Mucosa of rectum (tissue), 2 donors: ENCODE measurements around the gene FJX1.
A peak's percentile ranks its signal among the peaks of the same experiment; 100 is the strongest.

ENCODE experiments used
- H3K27ac ChIP-seq, 2 donors: one replicate each; pipeline ENCODE4 v1.7.0; 2013; ENCODE audit warnings: inconsistent platforms in 2 of 2, low read depth in 2 of 2, low read length in 2 of 2
- H3K27me3 ChIP-seq, 2 donors: one replicate each; pipeline ENCODE4 v1.7.0; 2013; ENCODE audit warnings: low read length in 2 of 2; ENCODE audit not compliant: control insufficient read depth in 2 of 2, insufficient read depth in 2 of 2
- H3K36me3 ChIP-seq, 2 donors: one replicate each; pipeline ENCODE4 v1.7.0; 2013; ENCODE audit warnings: low read length in 2 of 2; ENCODE audit not compliant: control insufficient read depth in 2 of 2, insufficient read depth in 2 of 2
- H3K4me1 ChIP-seq, 2 donors: one replicate each; pipeline ENCODE4 v1.7.0; 2013; ENCODE audit warnings: low read length in 2 of 2, mild to moderate bottlenecking in 1 of 2; ENCODE audit not compliant: control insufficient read depth in 2 of 2, insufficient read depth in 2 of 2
- H3K4me3 ChIP-seq, 2 donors: one replicate each; pipeline ENCODE4 v1.7.0; 2013; ENCODE audit warnings: low read length in 2 of 2
- H3K9ac ChIP-seq, 2 donors: one replicate each; pipeline ENCODE4 v1.7.0; 2013; ENCODE audit warnings: low read length in 2 of 2, low read depth in 1 of 2, mild to moderate bottlenecking in 1 of 2
- H3K9me3 ChIP-seq, 2 donors: one replicate each; pipeline ENCODE4 v1.7.0; 2013; ENCODE audit warnings: low read length in 2 of 2; ENCODE audit not compliant: control insufficient read depth in 2 of 2
- donor health status: healthy.
- donor health status: Normal muscosa, but diverticular disease.

FJX1 gene

DNA sequence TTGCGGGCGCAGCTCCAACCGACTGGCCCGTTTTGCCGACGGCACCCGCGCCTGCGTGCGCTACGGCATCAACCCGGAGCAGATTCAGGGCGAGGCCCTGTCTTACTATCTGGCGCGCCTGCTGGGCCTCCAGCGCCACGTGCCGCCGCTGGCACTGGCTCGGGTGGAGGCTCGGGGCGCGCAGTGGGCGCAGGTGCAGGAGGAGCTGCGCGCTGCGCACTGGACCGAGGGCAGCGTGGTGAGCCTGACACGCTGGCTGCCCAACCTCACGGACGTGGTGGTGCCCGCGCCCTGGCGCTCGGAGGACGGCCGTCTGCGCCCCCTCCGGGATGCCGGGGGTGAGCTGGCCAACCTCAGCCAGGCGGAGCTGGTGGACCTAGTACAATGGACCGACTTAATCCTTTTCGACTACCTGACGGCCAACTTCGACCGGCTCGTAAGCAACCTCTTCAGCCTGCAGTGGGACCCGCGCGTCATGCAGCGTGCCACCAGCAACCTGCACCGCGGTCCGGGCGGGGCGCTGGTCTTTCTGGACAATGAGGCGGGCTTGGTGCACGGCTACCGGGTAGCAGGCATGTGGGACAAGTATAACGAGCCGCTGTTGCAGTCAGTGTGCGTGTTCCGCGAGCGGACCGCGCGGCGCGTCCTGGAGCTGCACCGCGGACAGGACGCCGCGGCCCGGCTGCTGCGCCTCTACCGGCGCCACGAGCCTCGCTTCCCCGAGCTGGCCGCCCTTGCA is 1.0 kb downstream of the FJX1 start:
- Histone ChIP-seq H3K4me3 (peak overlapping the region; percentile 26 to 49), H3K4me1 (peaks cover 15 to 17% of the 10 kb centered on the region in 2 donors), H3K27me3 (peaks cover 42 to 62% of the 10 kb centered on the region in 2 donors), H3K36me3 (no peaks in the 10 kb centered on the region), H3K9me3 (no peaks in the 10 kb centered on the region), H3K27ac (no peak overlapping the region), H3K9ac (no peak overlapping the region)

DNA sequence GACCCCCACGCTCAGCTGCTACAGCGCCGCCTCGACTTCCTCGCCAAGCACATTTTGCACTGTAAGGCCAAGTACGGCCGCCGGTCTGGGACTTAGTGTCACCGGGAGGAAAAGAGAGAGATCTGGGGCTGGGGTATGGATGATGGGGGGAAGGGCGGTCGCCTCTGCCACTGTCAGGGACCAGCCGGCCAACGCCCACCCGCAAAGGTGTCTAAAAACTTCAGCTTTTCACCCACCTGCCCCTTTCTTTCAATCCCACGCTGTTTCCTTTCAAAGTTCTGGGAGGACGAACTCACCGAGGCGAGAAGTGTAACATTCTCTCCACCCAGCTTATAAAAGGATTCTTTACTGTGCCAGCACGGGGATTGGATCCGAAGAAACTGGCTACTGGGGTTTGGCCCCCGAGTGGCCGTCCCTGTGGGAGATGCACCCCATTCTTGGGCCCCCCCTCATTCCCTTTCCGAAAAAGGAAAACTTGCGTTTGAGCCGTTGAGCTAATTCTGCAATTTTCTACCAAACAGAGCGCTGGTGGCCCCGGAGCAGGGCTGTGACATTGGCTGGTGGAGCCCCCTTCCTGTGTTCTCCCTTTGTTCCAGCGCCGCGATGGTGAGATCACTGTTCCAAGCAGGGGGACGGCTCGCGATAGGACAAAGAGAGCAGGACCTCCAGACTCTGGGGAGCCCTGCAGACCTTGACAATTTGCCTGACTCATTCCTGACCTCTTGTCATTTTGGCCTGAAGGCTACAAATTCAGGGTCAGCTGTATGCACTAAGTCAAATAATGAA is 1.8 kb downstream of the FJX1 start:
- Histone ChIP-seq H3K27ac (no peak overlapping the region), H3K4me1 (peaks cover 15 to 17% of the 10 kb centered on the region in 2 donors), H3K4me3 (peak overlapping the region; percentile 26 to 49), H3K27me3 (peaks cover 42 to 62% of the 10 kb centered on the region in 2 donors), H3K9ac (no peak overlapping the region), H3K9me3 (no peaks in the 10 kb centered on the region), H3K36me3 (no peaks in the 10 kb centered on the region)

DNA sequence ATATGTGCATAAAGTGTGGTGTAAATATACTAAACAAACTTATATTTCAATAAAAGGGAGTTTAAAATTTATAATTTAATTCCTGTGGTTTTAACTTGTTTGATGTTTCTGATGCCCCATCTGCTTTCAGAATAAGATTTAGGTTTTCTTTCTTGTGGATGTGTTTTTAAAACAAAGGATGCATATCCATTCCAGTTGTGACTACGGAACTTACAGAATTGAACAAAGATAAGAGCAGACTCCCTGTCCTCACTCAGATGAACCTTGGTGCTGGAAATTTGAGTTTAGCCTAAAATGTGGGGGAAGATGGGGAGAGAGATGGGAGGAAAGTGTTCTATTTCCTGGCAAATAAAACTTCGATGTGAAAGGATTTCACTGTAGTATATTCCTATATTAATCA is 2.5 kb downstream of the FJX1 start:
- Histone ChIP-seq H3K27ac (no peak overlapping the region), H3K27me3 (peaks cover 42 to 67% of the 10 kb centered on the region in 2 donors), H3K4me3 (no peak overlapping the region), H3K36me3 (no peaks in the 10 kb centered on the region), H3K4me1 (peaks cover 15 to 17% of the 10 kb centered on the region in 2 donors), H3K9me3 (no peaks in the 10 kb centered on the region), H3K9ac (no peak overlapping the region)

DNA sequence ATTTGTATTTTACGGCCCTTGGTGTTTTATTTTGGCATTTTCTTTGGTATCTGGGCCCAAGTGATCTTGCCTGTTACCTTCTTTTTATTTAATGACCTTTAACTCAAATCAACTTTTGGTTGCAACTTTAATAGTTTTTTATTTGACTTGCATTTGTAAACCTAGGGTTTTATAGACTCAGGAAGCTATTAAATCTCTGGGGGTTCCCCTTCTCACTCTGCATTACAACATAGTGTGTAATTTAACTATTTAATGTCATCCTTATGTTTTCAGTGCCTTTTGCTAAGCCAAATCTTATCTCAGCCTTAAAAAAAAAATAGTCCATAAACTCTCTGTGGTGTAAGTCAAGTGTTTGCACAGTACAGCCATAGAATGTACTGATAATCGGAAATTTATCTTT is 3.4 kb downstream of the FJX1 start:
- peaks cover 47 to 73% of the 10 kb centered on the region in 2 donors for H3K27me3 ChIP-seq
- H3K36me3 ChIP-seq: no peaks in the 10 kb centered on the region
- no peaks in the 10 kb centered on the region for H3K9me3 ChIP-seq
- H3K9ac ChIP-seq: no peak overlapping the region
- no peak overlapping the region for H3K27ac ChIP-seq
- no peak overlapping the region for H3K4me3 ChIP-seq
- H3K4me1 ChIP-seq: peaks cover 15 to 17% of the 10 kb centered on the region in 2 donors

DNA sequence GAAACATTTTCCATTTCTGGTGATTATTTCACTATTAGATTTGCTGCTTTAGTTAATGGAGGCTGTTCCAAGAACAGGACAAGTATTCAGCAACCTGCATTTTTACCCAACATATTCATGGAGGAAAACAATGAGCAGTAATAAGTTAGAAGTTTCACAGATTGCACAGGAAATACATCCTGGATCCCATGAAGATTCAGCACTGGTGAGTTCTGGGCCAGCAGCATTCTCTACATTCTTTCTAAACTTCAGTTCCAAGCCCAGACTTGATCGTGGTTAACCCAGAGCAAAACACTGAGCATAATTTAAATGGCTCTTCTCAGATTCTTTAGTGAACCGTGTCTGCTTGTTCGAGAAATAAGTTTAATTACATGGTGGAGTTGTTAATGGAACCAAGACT is 3.8 kb downstream of the FJX1 start:
- Histone ChIP-seq H3K27me3 (peaks cover 45 to 71% of the 10 kb centered on the region in 2 donors), H3K4me3 (no peak overlapping the region), H3K36me3 (no peaks in the 10 kb centered on the region), H3K9ac (no peak overlapping the region), H3K4me1 (peaks cover 15 to 17% of the 10 kb centered on the region in 2 donors), H3K27ac (no peak overlapping the region), H3K9me3 (no peaks in the 10 kb centered on the region)

DNA sequence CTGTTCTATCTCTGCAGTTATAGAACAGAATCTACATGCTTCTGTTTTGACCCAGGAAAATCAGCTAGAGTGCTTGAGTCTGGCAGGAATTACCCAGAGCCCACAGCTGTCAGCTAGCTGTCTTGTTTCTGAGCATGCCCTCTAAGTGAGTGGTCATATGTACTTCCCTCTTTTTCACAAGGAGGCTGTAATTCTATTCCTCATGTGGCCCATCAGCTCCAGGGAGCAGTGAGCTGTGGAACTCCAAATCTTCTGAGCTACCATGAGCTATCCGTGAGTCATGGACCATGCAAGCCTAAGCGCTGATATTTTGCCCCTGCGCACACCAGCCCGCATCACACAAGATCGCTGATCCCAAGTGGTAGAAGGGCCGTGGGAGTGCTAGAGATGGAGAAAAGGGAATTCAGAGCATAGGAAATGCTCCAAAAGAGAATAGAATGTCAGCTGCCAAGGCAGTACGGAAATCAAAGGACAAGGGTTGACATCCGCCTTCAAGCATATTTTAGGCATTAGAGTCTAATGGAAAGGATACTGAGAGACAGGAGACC is 5.4 kb downstream of the FJX1 start:
- no peak overlapping the region for H3K4me3 ChIP-seq
- H3K9ac ChIP-seq: no peak overlapping the region
- no peak overlapping the region for H3K27ac ChIP-seq
- no peaks in the 10 kb centered on the region for H3K36me3 ChIP-seq
- peaks cover 38 to 63% of the 10 kb centered on the region in 2 donors for H3K27me3 ChIP-seq
- H3K9me3 ChIP-seq: no peaks in the 10 kb centered on the region
- peaks cover 11 to 12% of the 10 kb centered on the region in 2 donors for H3K4me1 ChIP-seq

DNA sequence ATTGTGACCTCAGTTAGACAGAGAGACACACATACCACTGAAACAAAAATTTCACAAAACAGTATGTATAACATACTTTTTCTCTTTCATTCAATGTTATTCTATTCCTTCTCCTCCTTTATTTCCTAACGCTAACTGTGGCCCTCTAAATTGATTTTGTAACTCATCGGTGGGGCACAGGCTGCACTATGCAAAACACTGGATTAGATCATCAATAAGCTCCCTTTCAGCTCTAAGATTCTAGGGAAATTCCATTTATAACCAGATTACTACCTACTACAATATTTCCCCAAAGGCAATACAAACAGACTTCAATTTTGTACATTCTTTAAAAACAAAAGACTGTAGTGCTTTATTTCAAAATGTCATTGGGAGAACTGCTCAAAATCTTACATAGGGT is 6.1 kb downstream of the FJX1 start:
- Histone ChIP-seq H3K9me3 (no peaks in the 10 kb centered on the region), H3K4me3 (no peak overlapping the region), H3K4me1 (peaks cover 5 to 10% of the 10 kb centered on the region in 2 donors), H3K9ac (no peak overlapping the region), H3K27me3 (peaks cover 37 to 59% of the 10 kb centered on the region in 2 donors), H3K36me3 (no peaks in the 10 kb centered on the region), H3K27ac (no peak overlapping the region)

DNA sequence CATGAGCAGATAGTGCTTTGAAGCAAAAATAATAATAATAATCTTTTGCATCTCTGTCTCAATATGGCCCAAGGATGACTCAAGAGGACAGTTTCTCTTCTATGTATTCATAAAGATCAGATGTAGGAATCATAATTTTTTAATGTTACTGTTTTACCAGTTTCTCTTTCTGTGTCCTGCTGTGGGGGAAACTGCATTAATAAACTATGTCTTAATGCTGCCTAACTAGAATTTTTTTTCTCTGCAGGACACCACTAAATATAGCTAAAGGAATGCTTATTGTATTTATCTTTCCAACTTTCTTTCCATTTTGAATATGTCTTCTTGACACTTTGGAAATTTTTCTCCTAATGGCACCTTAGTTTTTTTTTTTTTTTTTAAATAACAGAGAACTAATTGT is 6.5 kb downstream of the FJX1 start:
- H3K9ac ChIP-seq: no peak overlapping the region
- H3K27me3 ChIP-seq: peaks cover 36 to 59% of the 10 kb centered on the region in 2 donors
- H3K4me1 ChIP-seq: peaks cover 2 to 7% of the 10 kb centered on the region in 2 donors
- H3K4me3 ChIP-seq: no peak overlapping the region
- no peaks in the 10 kb centered on the region for H3K36me3 ChIP-seq
- no peaks in the 10 kb centered on the region for H3K9me3 ChIP-seq
- H3K27ac ChIP-seq: no peak overlapping the region

DNA sequence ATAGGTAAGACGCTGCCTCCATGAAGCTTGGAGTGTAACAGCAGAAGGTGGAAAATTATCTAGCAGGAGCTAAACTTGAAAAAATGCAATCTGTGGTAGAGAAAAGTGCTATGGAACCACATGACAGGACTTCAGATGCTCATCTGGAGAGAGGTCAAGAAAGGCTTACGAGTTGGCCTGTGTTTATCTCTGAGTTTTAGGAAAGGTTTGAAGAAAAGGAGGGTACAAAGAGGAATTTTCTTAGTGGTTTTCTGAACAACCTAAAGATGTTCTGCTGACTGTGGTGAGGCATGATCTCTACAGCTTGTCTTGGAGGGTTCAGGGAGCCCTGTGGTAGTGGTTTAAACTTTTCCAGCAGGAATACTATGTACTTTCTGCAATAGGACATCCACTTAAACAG is 8.2 kb downstream of the FJX1 start:
- Histone ChIP-seq H3K4me1 (peaks cover 0 to 7% of the 10 kb centered on the region in 2 donors), H3K36me3 (no peaks in the 10 kb centered on the region), H3K9ac (no peak overlapping the region), H3K9me3 (no peaks in the 10 kb centered on the region), H3K27ac (no peak overlapping the region), H3K27me3 (peaks cover 28 to 49% of the 10 kb centered on the region in 2 donors), H3K4me3 (no peak overlapping the region)

DNA sequence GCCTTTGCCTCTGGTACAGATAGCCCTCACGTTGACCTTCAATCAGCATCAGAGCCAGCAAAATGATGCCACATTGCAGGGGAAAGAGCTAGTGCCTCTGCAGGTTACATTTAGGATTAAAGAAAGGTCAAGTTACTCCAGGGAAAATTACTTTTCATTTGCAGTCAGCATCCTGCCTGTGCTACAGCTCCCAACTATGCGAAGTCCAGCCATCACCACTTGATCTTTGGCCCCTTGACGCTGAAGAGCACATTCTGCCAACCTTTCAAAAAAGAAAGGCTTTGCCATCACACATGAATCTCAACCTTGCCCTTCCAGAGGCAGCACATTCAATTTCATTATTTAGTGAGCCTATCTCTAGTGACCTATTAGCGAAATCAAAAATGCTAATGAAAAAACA is 11.3 kb downstream of the FJX1 start:
- H3K9me3 ChIP-seq: no peaks in the 10 kb centered on the region
- H3K4me3 ChIP-seq: no peak overlapping the region
- no peaks in the 10 kb centered on the region for H3K36me3 ChIP-seq
- H3K27ac ChIP-seq: no peak overlapping the region
- H3K4me1 ChIP-seq: no peaks in the 10 kb centered on the region
- H3K27me3 ChIP-seq: peaks cover 13 to 28% of the 10 kb centered on the region in 2 donors
- H3K9ac ChIP-seq: no peak overlapping the region
